Fibroblast of skin of scalp (primary cell): ENCODE results near the gene LPP.

ENCODE experiments used
- DNase-seq: peaks from one replicate; pipeline ENCODE4 v3.0.0-alpha.2; 2013

LPP gene

GRCh38 chr3:188568736-188569135 lies 414.8 kb downstream of the LPP start:
- DNase-seq = no peak

- peak; percentile 37 for DNase-seq
Measured at GRCh38 chr3:188571531-188572095, 417.7 kb downstream of the LPP start.

- no peak for DNase-seq
Measured at GRCh38 chr3:188573291-188573940, 419.5 kb downstream of the LPP start.

- DNase-seq = no peak
Measured at GRCh38 chr3:188573956-188574355, 420.0 kb downstream of the LPP start.

GRCh38 chr3:188574885-188575284 lies 420.9 kb downstream of the LPP start:
- peak; percentile 51 for DNase-seq

GRCh38 chr3:188575501-188575900 lies 421.5 kb downstream of the LPP start:
- DNase-seq = no peak

- no peak for DNase-seq
Measured at GRCh38 chr3:188577539-188577938, 423.6 kb downstream of the LPP start.

GRCh38 chr3:188578576-188579363 lies 424.8 kb downstream of the LPP start:
- peak; percentile 86 for DNase-seq

GRCh38 chr3:188580223-188580622 lies 426.3 kb downstream of the LPP start:
- DNase-seq = no peak

- no peak for DNase-seq
Measured at GRCh38 chr3:188580659-188581058, 426.7 kb downstream of the LPP start.

- no peak for DNase-seq
Measured at GRCh38 chr3:188581365-188581764, 427.4 kb downstream of the LPP start.

GRCh38 chr3:188581792-188582191 lies 427.8 kb downstream of the LPP start:
- no peak for DNase-seq

GRCh38 chr3:188583341-188584161 lies 429.6 kb downstream of the LPP start:
- no peak for DNase-seq

GRCh38 chr3:188584162-188584529 lies 430.2 kb downstream of the LPP start:
- DNase-seq = peak; percentile 58

GRCh38 chr3:188584958-188585689 lies 431.2 kb downstream of the LPP start:
- DNase-seq = peak; percentile 12

GRCh38 chr3:188589071-188589470 lies 435.1 kb downstream of the LPP start:
- DNase-seq = no peak

GRCh38 chr3:188589771-188590170 lies 435.8 kb downstream of the LPP start:
- no peak for DNase-seq

- peak; percentile 17 for DNase-seq
Measured at GRCh38 chr3:188590557-188590956, 436.6 kb downstream of the LPP start.

- peak; percentile 96 for DNase-seq
Measured at GRCh38 chr3:188594139-188594538, 440.2 kb downstream of the LPP start.

- peak; percentile 85 for DNase-seq
Measured at GRCh38 chr3:188595890-188596376, 442.0 kb downstream of the LPP start.

- DNase-seq = no peak
Measured at GRCh38 chr3:188598894-188599293, 444.9 kb downstream of the LPP start.

- no peak for DNase-seq
Measured at GRCh38 chr3:188602111-188602510, 448.2 kb downstream of the LPP start.
